Measurements from ENCODE around the gene KIF16B. TPM values are rescaled to one million over a fixed set of nuclear protein-coding genes. Genes with fewer than 3 reads are reported as not detected.

The KIF16B gene
- total and polyA plus RNA-seq, 4 experiments from 2014 or later, result 3.2 to 12.0 (median 10.0) TPM

DNA sequence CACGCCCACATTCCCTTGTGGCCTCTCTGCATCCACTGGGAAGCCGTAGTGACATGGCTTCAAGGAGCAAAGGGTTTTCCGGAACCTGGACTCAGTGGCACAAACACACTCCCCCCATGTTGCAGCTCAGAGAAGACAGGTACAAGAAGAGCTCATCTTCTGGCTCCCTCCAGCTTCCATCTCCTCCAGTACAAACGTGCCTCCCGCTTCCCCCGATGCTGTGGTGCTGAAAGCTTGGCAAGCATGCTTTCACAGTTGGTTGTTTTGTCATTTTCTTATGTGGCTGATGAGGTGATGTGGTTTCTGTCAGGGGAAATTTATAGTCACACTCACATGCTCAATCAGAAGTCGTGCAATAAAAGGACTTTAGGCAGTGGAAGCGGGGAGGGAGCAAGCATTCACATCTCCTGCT is 258.5 kb downstream of the KIF16B start:
- Histone ChIP-seq H3K9me3 (ENCODE audit: control insufficient read depth in 1 of 2, low read length in 2 of 2) (no peaks in the 10 kb centered on the region), H3K27me3 (ENCODE audit: insufficient read depth, low read length) (no peaks in the 10 kb centered on the region), H3K4me1 (ENCODE audit: insufficient read depth, low read length) (no peaks in the 10 kb centered on the region), H3K36me3 (ENCODE audit: insufficient read depth, low read length) (no peaks in the 10 kb centered on the region), H3K4me3 (ENCODE audit: low read length in 2 of 2) (no peak overlapping the region), H3K27ac (ENCODE audit: low read depth, low read length) (no peak overlapping the region)
- ChIA-PET POLR2A (ENCODE audit: partially characterized antibody) (no interaction called here), CTCF (ENCODE audit: partially characterized antibody) (no interaction called here)
- intact Hi-C loops (cut with micrococcal nuclease), result no loop called here
- H3K27ac Mint-ChIP-seq, result no peak overlapping the region
- H3K4me1 Mint-ChIP-seq, result no peaks in the 10 kb centered on the region
- peaks cover 0 to 5% (median under 1%) of the 10 kb centered on the region in 8 donors for H3K9me3 Mint-ChIP-seq
- no peaks in the 10 kb centered on the region for H3K27me3 Mint-ChIP-seq
- DNase-seq, result no peak
- H3K4me3 Mint-ChIP-seq, result no peak overlapping the region
- peaks cover 75 to 86% of the 10 kb centered on the region in 2 donors for H3K36me3 Mint-ChIP-seq

DNA sequence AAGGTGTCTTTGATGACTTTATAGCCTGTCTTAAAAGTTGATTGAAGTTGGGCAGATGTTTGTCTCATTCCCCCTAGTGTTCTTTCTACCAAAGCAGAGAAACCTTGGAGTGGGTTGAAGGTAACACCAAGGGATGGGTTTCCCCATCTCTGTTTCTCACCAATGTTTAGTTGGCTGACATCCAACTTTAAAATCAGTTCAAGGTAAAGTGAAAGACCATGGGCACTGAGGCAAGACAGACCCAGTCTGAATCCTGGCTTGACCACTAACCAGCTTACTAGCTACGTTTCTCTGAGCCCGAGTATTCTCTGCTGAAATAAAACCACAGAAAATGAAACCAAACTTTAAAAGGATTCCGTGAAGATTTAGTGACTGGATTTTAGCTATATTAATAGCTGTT is 258.9 kb downstream of the KIF16B start:
- no peak for DNase-seq
- Mint-ChIP-seq H3K4me1 (no peaks in the 10 kb centered on the region), H3K27me3 (no peaks in the 10 kb centered on the region), H3K9me3 (peaks cover 0 to 5% (median under 1%) of the 10 kb centered on the region in 8 donors), H3K36me3 (peaks cover 73 to 86% of the 10 kb centered on the region in 2 donors), H3K4me3 (no peak overlapping the region), H3K27ac (no peak overlapping the region)
- ChIA-PET CTCF (ENCODE audit: partially characterized antibody) (no interaction called here), POLR2A (ENCODE audit: partially characterized antibody) (no interaction called here)
- no peaks in the 10 kb centered on the region for H3K27me3 ChIP-seq (ENCODE audit: insufficient read depth, low read length)
- no peak overlapping the region for H3K4me3 ChIP-seq (ENCODE audit: low read length in 2 of 2)
- no peaks in the 10 kb centered on the region for H3K4me1 ChIP-seq (ENCODE audit: insufficient read depth, low read length)
- intact Hi-C loops (cut with micrococcal nuclease), result no loop called here
- no peaks in the 10 kb centered on the region for H3K36me3 ChIP-seq (ENCODE audit: insufficient read depth, low read length)
- no peak overlapping the region for H3K27ac ChIP-seq (ENCODE audit: low read depth, low read length)
- no peaks in the 10 kb centered on the region for H3K9me3 ChIP-seq (ENCODE audit: control insufficient read depth in 1 of 2, low read length in 2 of 2)

DNA sequence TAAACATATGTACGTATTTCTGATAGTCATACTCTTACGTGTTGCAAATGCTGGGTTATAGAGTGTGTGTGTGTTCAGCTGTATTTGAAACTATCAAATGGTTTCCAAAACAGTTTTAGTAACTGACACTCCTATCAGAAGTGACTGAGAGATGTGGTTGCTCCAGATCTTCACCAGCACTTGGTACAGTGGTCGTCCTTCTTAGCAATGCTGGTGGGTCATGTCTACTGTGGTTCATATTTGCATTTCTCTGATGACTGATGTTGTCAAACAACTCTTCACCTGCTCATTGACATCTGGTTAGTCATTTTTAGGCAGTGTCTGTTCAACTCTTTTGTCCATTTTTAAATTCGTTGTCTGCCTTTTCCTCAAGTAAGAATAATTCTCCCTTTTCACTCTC is 259.3 kb downstream of the KIF16B start:
- no peaks in the 10 kb centered on the region for H3K4me1 ChIP-seq (ENCODE audit: insufficient read depth, low read length)
- ChIA-PET POLR2A (ENCODE audit: partially characterized antibody) (no interaction called here), CTCF (ENCODE audit: partially characterized antibody) (no interaction called here)
- Mint-ChIP-seq H3K27ac (no peak overlapping the region), H3K36me3 (peaks cover 76 to 87% of the 10 kb centered on the region in 2 donors), H3K4me3 (no peak overlapping the region), H3K27me3 (no peaks in the 10 kb centered on the region), H3K9me3 (peaks cover 0 to 5% (median under 1%) of the 10 kb centered on the region in 8 donors), H3K4me1 (no peaks in the 10 kb centered on the region)
- DNase-seq, result no peak
- intact Hi-C loops (cut with micrococcal nuclease), result no loop called here
- H3K27me3 ChIP-seq (ENCODE audit: insufficient read depth, low read length), result no peaks in the 10 kb centered on the region
- H3K36me3 ChIP-seq (ENCODE audit: insufficient read depth, low read length), result no peaks in the 10 kb centered on the region
- no peak overlapping the region for H3K27ac ChIP-seq (ENCODE audit: low read depth, low read length)
- H3K4me3 ChIP-seq (ENCODE audit: low read length in 2 of 2), result no peak overlapping the region
- no peaks in the 10 kb centered on the region for H3K9me3 ChIP-seq (ENCODE audit: control insufficient read depth in 1 of 2, low read length in 2 of 2)

DNA sequence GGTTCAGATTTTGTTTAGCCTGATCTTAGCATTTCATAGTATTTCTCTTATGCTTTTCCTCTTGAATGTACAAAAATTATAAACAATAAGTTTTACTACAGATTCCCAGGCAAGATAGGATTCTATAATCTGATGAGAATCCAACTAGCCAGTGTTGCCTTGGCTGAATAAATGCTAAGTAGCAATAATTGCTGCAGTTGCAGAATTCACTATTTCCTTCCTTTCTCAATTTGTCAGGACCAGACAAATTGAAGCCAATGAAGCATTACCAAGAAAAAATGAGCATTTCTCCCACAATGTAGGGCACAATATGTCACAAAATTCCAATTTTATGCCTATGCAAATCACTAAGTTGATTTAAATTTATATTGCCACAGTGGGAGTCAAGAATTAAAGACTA is 260.2 kb downstream of the KIF16B start:
- Mint-ChIP-seq H3K36me3 (peaks cover 78 to 88% of the 10 kb centered on the region in 2 donors), H3K27ac (no peak overlapping the region), H3K9me3 (peaks cover 0 to 5% (median under 1%) of the 10 kb centered on the region in 8 donors), H3K4me1 (no peaks in the 10 kb centered on the region), H3K27me3 (no peaks in the 10 kb centered on the region), H3K4me3 (no peak overlapping the region)
- ChIA-PET CTCF (ENCODE audit: partially characterized antibody) (no interaction called here), POLR2A (ENCODE audit: partially characterized antibody) (no interaction called here)
- no peaks in the 10 kb centered on the region for H3K9me3 ChIP-seq (ENCODE audit: control insufficient read depth in 1 of 2, low read length in 2 of 2)
- no peak overlapping the region for H3K27ac ChIP-seq (ENCODE audit: low read depth, low read length)
- H3K27me3 ChIP-seq (ENCODE audit: insufficient read depth, low read length), result no peaks in the 10 kb centered on the region
- no peak for DNase-seq
- intact Hi-C loops (cut with micrococcal nuclease), result no loop called here
- H3K36me3 ChIP-seq (ENCODE audit: insufficient read depth, low read length), result no peaks in the 10 kb centered on the region
- no peak overlapping the region for H3K4me3 ChIP-seq (ENCODE audit: low read length in 2 of 2)
- no peaks in the 10 kb centered on the region for H3K4me1 ChIP-seq (ENCODE audit: insufficient read depth, low read length)

DNA sequence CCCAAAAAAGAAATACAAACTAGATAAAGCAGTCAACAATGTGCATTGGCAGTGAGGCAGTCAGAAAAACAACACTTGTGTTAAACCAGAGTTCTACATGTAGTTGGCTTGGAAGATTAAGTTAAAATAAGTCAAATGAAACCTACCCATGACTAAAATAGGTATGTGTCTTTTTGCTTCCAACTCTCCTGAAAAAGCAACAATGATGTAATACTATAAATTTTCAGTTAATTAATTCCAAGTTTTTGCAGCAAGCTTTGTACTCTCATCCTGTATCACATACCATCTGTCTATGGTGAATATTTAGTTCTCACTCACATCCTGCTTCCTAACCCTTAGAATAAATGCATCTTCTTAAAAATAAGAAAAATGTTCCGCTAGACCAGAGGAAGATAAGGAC is 261.5 kb downstream of the KIF16B start:
- no peaks in the 10 kb centered on the region for H3K27me3 Mint-ChIP-seq
- Histone ChIP-seq H3K9me3 (ENCODE audit: control insufficient read depth in 1 of 2, low read length in 2 of 2) (no peaks in the 10 kb centered on the region), H3K4me3 (ENCODE audit: low read length in 2 of 2) (no peak overlapping the region), H3K27me3 (ENCODE audit: insufficient read depth, low read length) (no peaks in the 10 kb centered on the region), H3K27ac (ENCODE audit: low read depth, low read length) (no peak overlapping the region), H3K36me3 (ENCODE audit: insufficient read depth, low read length) (no peaks in the 10 kb centered on the region), H3K4me1 (ENCODE audit: insufficient read depth, low read length) (no peaks in the 10 kb centered on the region)
- no peak overlapping the region for H3K27ac Mint-ChIP-seq
- CTCF ChIA-PET (ENCODE audit: partially characterized antibody), result no interaction called here
- POLR2A ChIA-PET (ENCODE audit: partially characterized antibody), result no interaction called here
- no peak for DNase-seq
- peaks cover 0 to 5% (median 1%) of the 10 kb centered on the region in 8 donors for H3K9me3 Mint-ChIP-seq
- H3K36me3 Mint-ChIP-seq, result peaks cover 72 to 86% of the 10 kb centered on the region in 2 donors
- intact Hi-C loops (cut with micrococcal nuclease), result no loop called here
- H3K4me3 Mint-ChIP-seq, result no peak overlapping the region
- no peaks in the 10 kb centered on the region for H3K4me1 Mint-ChIP-seq

DNA sequence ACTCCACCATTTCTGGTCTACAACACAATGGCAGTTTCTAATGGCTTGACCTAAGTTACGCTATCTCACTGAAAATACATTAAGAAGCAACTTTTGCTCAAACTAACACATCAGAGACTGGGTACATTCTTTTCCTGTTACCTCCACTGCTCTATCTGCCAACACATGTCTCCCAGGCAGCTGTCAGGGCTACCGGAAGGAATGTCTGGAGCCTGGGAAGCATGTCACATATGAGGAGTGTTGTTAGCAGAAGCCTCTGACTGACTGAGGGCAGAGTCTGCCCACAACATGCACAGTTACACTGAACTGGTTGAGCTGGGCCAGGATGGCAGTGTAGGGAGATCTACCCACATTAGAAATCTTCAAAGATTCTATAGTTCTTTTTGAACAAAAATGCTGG is 264.5 kb downstream of the KIF16B start:
- Mint-ChIP-seq H3K36me3 (peaks cover 72 to 85% of the 10 kb centered on the region in 2 donors), H3K27ac (no peak overlapping the region), H3K9me3 (peaks cover 0 to 28% (median 18%) of the 10 kb centered on the region in 8 donors), H3K4me1 (no peaks in the 10 kb centered on the region), H3K4me3 (no peak overlapping the region), H3K27me3 (no peaks in the 10 kb centered on the region)
- no peaks in the 10 kb centered on the region for H3K4me1 ChIP-seq (ENCODE audit: insufficient read depth, low read length)
- no peak for DNase-seq
- H3K27ac ChIP-seq (ENCODE audit: low read depth, low read length), result no peak overlapping the region
- POLR2A ChIA-PET (ENCODE audit: partially characterized antibody), result no interaction called here
- H3K27me3 ChIP-seq (ENCODE audit: insufficient read depth, low read length), result no peaks in the 10 kb centered on the region
- H3K4me3 ChIP-seq (ENCODE audit: low read length in 2 of 2), result no peak overlapping the region
- CTCF ChIA-PET (ENCODE audit: partially characterized antibody), result no interaction called here
- intact Hi-C loops (cut with micrococcal nuclease), result no loop called here
- H3K9me3 ChIP-seq (ENCODE audit: control insufficient read depth in 1 of 2, low read length in 2 of 2), result peaks cover 0 to under 1% of the 10 kb centered on the region in 2 donors
- H3K36me3 ChIP-seq (ENCODE audit: insufficient read depth, low read length), result no peaks in the 10 kb centered on the region

DNA sequence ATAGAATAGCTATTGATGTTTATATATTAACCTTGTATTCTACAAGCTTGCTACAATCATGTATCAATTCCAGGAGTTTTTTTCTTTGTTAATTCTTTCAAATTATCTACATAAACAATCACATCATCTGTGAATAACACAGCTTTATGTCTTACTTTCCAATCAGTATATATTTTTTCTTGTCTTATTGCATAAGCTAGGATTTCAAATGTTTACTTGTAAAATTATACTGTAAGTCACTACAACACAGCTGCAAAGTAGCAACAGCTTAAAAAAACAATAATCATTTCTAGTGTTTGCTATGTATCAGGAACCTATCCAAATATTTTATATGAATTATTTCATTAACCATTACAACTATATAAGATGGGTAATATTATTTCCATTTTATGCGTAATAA is 270.4 kb downstream of the KIF16B start:
- peaks cover 0 to 57% (median 35%) of the 10 kb centered on the region in 8 donors for H3K9me3 Mint-ChIP-seq
- intact Hi-C loops (cut with micrococcal nuclease), result no loop called here

DNA sequence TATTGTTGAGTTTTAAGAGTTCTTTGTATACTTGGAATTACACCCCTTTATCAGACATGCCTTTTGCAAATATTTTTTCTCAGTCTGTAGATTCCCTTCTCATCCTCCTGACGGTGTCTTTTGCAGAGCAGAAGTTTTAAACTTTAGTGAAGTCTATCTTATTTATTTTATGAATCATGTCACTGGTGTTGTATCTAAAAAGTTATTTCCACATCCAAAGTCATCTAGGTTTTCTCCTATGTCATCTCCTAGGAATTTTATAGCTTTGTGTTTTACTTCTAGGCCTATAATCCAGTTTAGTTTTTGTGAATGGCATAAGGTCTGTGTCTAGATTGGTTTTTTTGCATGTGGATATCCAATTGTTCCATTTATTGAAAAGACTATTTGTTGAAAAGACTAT is 271.3 kb downstream of the KIF16B start:
- CTCF ChIA-PET (ENCODE audit: partially characterized antibody), result no interaction called here
- H3K9me3 ChIP-seq (ENCODE audit: control insufficient read depth in 1 of 2, low read length in 2 of 2), result peaks cover 0 to 4% of the 10 kb centered on the region in 2 donors
- Mint-ChIP-seq H3K27ac (no peak overlapping the region), H3K36me3 (peaks cover 59 to 75% of the 10 kb centered on the region in 2 donors), H3K27me3 (no peaks in the 10 kb centered on the region), H3K9me3 (peaks cover 0 to 57% (median 36%) of the 10 kb centered on the region in 8 donors), H3K4me3 (no peak overlapping the region), H3K4me1 (no peaks in the 10 kb centered on the region)
- POLR2A ChIA-PET (ENCODE audit: partially characterized antibody), result no interaction called here
- DNase-seq, result no peak
- no peak overlapping the region for H3K27ac ChIP-seq (ENCODE audit: low read depth, low read length)
- H3K4me1 ChIP-seq (ENCODE audit: insufficient read depth, low read length), result no peaks in the 10 kb centered on the region
- no peak overlapping the region for H3K4me3 ChIP-seq (ENCODE audit: low read length in 2 of 2)
- no peaks in the 10 kb centered on the region for H3K27me3 ChIP-seq (ENCODE audit: insufficient read depth, low read length)
- intact Hi-C loops (cut with micrococcal nuclease), result no loop called here
- H3K36me3 ChIP-seq (ENCODE audit: insufficient read depth, low read length), result no peaks in the 10 kb centered on the region

More for the DNA sequence above, 270.4 kb downstream of the KIF16B start:
- Histone ChIP-seq H3K4me1 (ENCODE audit: insufficient read depth, low read length) (no peaks in the 10 kb centered on the region), H3K4me3 (ENCODE audit: low read length in 2 of 2) (no peak overlapping the region), H3K36me3 (ENCODE audit: insufficient read depth, low read length) (no peaks in the 10 kb centered on the region), H3K9me3 (ENCODE audit: control insufficient read depth in 1 of 2, low read length in 2 of 2) (peaks cover 0 to 4% of the 10 kb centered on the region in 2 donors), H3K27ac (ENCODE audit: low read depth, low read length) (no peak overlapping the region), H3K27me3 (ENCODE audit: insufficient read depth, low read length) (no peaks in the 10 kb centered on the region)
- no peak for DNase-seq
- ChIA-PET POLR2A (ENCODE audit: partially characterized antibody) (no interaction called here), CTCF (ENCODE audit: partially characterized antibody) (no interaction called here)
- Mint-ChIP-seq H3K4me1 (no peaks in the 10 kb centered on the region), H3K36me3 (peaks cover 58 to 74% of the 10 kb centered on the region in 2 donors), H3K4me3 (no peak overlapping the region), H3K27me3 (no peaks in the 10 kb centered on the region), H3K27ac (no peak overlapping the region)
